Measurements from ENCODE around the gene ADD3. TPM values are rescaled to one million over a fixed set of nuclear protein-coding genes. Genes with fewer than 3 reads are reported as not detected.

Gene ADD3
- total RNA-seq, 4 donors from 2014 or later = 236 to 545 (median 314) TPM

DNA sequence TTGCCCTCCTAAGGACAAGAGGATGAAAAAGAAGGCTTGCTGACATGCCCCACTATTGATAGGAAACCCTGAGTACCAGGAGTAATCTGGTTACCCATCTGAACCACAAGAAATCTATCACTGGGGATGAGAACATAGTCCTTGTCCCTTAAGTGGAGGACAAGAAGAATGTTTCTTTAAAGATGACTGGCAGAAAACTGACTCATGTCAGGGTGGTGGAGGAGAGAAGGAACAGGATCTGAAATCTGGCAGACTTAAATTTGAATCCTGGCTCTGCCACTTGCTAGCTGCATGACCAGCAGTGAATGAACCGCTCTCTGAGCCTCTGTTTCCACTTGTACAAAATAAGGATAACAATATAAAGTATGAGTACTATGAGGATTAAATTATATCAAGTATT, 45.5 kb upstream of the ADD3 start:
- Histone ChIP-seq H3K4me1 (peaks cover 0 to 39% (median 0%) of the 10 kb centered on the region in 4 donors), H3K27ac (no peak overlapping the region), H3K27me3 (no peaks in the 10 kb centered on the region), H3K4me3 (no peak overlapping the region), H3K36me3 (no peaks in the 10 kb centered on the region), H3K9me3 (no peaks in the 10 kb centered on the region)
- TF ChIP-seq POLR2A (IDR thresholded peaks at IDR 0.05) = no peak
- TF ChIP-seq, protein P1, sequence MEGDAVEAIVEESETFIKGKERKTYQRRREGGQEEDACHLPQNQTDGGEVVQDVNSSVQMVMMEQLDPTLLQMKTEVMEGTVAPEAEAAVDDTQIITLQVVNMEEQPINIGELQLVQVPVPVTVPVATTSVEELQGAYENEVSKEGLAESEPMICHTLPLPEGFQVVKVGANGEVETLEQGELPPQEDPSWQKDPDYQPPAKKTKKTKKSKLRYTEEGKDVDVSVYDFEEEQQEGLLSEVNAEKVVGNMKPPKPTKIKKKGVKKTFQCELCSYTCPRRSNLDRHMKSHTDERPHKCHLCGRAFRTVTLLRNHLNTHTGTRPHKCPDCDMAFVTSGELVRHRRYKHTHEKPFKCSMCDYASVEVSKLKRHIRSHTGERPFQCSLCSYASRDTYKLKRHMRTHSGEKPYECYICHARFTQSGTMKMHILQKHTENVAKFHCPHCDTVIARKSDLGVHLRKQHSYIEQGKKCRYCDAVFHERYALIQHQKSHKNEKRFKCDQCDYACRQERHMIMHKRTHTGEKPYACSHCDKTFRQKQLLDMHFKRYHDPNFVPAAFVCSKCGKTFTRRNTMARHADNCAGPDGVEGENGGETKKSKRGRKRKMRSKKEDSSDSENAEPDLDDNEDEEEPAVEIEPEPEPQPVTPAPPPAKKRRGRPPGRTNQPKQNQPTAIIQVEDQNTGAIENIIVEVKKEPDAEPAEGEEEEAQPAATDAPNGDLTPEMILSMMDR (IDR thresholded peaks at IDR 0.05) = no peak
- DNase-seq = no peak

DNA sequence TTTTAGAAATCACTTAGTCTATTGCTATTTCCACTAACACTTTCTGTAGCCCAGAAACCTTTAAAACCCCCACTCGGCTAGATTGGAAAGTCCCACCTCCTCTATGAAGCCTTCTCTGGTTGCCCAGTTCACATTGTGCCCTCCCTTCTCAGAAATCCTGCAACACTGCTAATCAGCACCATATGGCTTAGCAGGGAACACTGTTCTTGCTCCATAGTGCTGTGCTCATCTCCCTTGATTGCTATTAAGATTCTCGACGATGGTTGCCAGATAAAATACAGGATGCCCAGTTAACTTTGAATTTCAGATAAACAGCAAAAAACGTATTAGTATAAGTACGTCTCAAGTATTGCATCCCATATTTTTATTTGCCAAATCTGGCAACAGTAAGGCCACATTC, 44.3 kb upstream of the ADD3 start:
- Histone ChIP-seq H3K4me3 (no peak overlapping the region), H3K4me1 (peaks cover 0 to 48% (median 0%) of the 10 kb centered on the region in 4 donors), H3K9me3 (no peaks in the 10 kb centered on the region), H3K36me3 (no peaks in the 10 kb centered on the region), H3K27me3 (no peaks in the 10 kb centered on the region), H3K27ac (no peak overlapping the region)
- TF ChIP-seq POLR2A (IDR thresholded peaks at IDR 0.05) = no peak
- TF ChIP-seq, protein P1 (IDR thresholded peaks at IDR 0.05) = no peak
- no peak for DNase-seq

DNA sequence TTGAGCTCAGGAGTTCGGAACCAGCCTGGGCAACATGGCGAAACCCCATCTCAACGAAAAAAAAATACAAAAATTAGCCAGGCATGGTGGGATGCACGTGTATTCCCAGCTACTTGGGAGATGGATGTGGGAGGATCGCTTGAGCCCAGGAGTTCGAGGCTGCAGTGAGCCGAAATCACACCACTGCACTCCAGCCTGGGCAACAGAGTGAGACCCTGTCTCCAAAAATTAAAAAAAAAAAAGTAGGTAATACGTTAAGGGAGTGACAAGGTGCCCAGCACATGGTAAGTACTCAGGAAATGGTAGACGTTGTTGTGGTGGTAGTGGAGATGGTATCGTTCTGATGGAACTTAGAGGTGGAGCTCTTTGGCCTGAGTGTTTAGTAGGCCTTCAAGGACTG, 43.5 kb upstream of the ADD3 start:
- no peak for DNase-seq
- TF ChIP-seq POLR2A (IDR thresholded peaks at IDR 0.05) = no peak
- peaks cover 0 to 51% (median 0%) of the 10 kb centered on the region in 4 donors for H3K4me1 ChIP-seq

DNA sequence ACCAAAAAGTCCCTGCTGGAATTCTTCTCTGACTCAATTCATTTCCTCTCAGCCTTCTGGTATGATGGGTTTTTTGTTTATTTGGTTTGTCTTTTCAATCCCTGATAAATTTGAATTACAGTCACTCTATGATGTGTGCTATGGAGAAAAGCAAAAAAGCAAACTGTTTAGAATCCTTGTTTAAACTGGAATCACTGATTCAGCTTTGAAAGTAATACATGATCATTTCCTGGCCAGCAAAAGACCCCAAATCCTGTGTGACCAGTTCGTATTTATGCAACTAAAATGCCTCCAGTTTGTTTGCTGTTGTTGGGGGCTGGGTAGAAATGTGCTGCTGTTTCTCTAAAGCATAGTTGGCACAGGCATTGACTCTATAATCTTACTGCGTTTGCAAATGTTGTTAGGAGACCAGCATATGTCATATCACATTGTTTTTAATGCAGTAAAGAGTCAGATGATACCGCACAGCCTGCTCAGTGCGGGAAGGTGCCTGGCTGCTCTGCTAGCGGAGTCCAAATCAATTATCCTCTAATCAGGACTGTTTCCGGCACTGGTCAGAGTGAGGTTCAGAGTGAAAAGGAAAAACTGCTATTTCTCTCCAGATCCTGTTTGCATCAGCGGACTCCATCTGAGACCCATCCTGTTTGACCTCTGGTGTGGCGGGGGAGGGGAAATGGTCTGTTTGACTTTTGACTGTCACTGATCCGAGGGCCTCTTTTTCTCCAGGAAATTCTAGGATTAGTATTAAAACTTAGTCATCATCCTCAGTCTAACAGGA, 40.6 kb upstream of the ADD3 start:
- no peak for DNase-seq
- Histone ChIP-seq H3K9me3 (no peaks in the 10 kb centered on the region), H3K4me3 (no peak overlapping the region), H3K4me1 (peaks cover 0 to 60% (median 0%) of the 10 kb centered on the region in 4 donors), H3K27ac (peak overlapping the region in 2 of 4 donors; percentile 65 to 70), H3K27me3 (no peaks in the 10 kb centered on the region), H3K36me3 (no peaks in the 10 kb centered on the region)
- no peak for TF ChIP-seq POLR2A (IDR thresholded peaks at IDR 0.05)
- TF ChIP-seq, protein P1 (IDR thresholded peaks at IDR 0.05) = no peak

More for the DNA sequence above, 43.5 kb upstream of the ADD3 start:
- Histone ChIP-seq H3K27me3 (no peaks in the 10 kb centered on the region), H3K27ac (no peak overlapping the region), H3K4me3 (no peak overlapping the region), H3K9me3 (no peaks in the 10 kb centered on the region), H3K36me3 (no peaks in the 10 kb centered on the region)

DNA sequence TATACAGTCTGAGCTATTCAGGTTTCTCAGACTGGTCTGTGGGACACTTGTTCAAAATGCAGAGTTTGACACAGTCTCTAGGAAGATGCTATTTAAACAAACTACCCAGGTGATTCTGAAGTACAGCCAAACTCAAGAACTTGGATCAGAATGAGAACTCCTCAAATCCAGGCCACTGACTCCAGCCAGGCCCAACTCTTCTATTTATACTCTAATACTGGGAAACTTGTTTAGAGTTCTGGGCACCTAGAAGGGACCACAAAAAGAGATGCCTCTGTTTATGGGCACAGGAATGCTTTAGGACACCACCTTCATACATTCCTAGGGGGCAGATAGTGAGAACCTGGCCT, 40.1 kb upstream of the ADD3 start:
- H3K9me3 ChIP-seq = no peaks in the 10 kb centered on the region
- no peaks in the 10 kb centered on the region for H3K36me3 ChIP-seq
- TF ChIP-seq POLR2A (IDR thresholded peaks at IDR 0.05) = no peak
- TF ChIP-seq, protein P1 (IDR thresholded peaks at IDR 0.05) = no peak
- H3K4me1 ChIP-seq = peaks cover 0 to 66% (median 2%) of the 10 kb centered on the region in 4 donors
- no peak overlapping the region for H3K4me3 ChIP-seq
- H3K27me3 ChIP-seq = no peaks in the 10 kb centered on the region
- DNase-seq = no peak
- peak overlapping the region in 2 of 4 donors; percentile 65 to 70 for H3K27ac ChIP-seq

DNA sequence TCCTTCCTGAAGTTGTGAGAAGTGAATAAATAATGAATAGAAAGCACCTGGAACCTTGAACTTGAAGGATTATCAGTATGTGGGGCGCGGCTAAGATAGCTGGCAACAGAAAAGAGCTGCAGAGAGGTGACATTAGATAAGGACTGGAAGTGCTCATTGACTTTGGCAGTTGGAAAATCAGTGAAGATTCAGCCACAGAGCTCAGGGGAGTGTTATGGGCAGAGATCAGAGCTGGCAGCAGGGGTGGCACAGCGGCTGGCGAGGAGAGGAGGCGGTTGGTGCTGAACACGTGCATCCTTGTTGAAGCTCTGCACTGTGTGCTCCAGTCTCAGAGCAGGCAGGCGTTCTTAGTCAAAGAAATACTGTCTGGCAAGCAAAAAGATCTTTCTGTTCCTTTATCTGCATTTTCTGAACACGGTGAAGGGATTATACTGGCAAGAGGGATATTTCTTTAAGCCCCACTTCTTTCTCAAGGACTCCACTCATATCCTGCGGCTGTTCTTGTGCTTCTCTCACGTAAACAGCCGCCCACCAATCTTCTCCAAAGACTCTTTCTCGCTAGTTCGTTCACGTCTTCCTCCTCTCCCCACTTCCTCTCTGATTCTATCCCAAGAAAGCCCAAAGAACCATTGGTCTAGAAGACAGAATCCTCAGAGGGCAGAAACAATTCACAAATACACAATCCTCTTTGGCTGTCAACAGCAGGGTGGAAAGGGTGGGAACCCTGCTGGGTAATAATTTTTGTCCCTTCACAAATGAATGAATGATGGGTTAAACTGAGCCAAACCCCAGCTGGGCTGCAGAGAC, 38.6 kb upstream of the ADD3 start:
- TF ChIP-seq, protein P1 (IDR thresholded peaks at IDR 0.05) = no peak
- no peak for TF ChIP-seq POLR2A (IDR thresholded peaks at IDR 0.05)
- H3K4me3 ChIP-seq = no peak overlapping the region
- peaks cover 0 to 71% (median 2%) of the 10 kb centered on the region in 4 donors for H3K4me1 ChIP-seq
- H3K36me3 ChIP-seq = no peaks in the 10 kb centered on the region
- no peaks in the 10 kb centered on the region for H3K27me3 ChIP-seq
- no peaks in the 10 kb centered on the region for H3K9me3 ChIP-seq
- peak overlapping the region in 3 of 4 donors; percentile 47 to 81 (median 70) for H3K27ac ChIP-seq
- DNase-seq = peak in 2 of 3 donors; percentile 66 to 79

Data from Peyer's patch (tissue), 4 donors.